DND-41 (cell line): ENCODE results near the gene TTN.

Source experiments
- ATAC-seq: fragments of 200-7000 bp; cut with Tn5 transposase; 3 replicates; pipeline ENCODE4 v1.9.1; 2021; ENCODE audit warnings: low read depth; ENCODE audit not compliant: insufficient read depth
- DNase-seq: peaks from one replicate; pipeline ENCODE4 v3.0.0-alpha.2; 2020
- H2AFZ ChIP-seq: 2 replicates; pipeline ENCODE4 v1.6.0; 2012; ENCODE audit warnings: low read depth, low read length
- H3K27ac ChIP-seq: 2 replicates; pipeline ENCODE4 v1.5.1; 2012; ENCODE audit warnings: low read length, inconsistent platforms
- H3K27me3 ChIP-seq: fragments of 200-600 bp; sonication (generic); 2 replicates; pipeline ENCODE4 v1.6.0; 2012; ENCODE audit warnings: low read length, mild to moderate bottlenecking, inconsistent platforms; ENCODE audit not compliant: insufficient read depth, poor library complexity
- H3K36me3 ChIP-seq: 2 replicates; pipeline ENCODE4 v1.5.1; 2012; ENCODE audit warnings: low read length, inconsistent platforms; ENCODE audit not compliant: insufficient read depth
- H3K4me1 ChIP-seq: 2 replicates; pipeline ENCODE4 v1.5.1; 2012; ENCODE audit warnings: mild to moderate bottlenecking, low read length; ENCODE audit not compliant: insufficient read depth
- H3K4me2 ChIP-seq: 2 replicates; pipeline ENCODE4 v1.6.0; 2012; ENCODE audit warnings: mild to moderate bottlenecking, moderate library complexity, low read length, inconsistent platforms; ENCODE audit not compliant: insufficient read depth
- H3K4me3 ChIP-seq, 2 experiments: fragments of 200-600 bp in 1 of 2; shearing (Covaris generic) in 1 of 2; 2 replicates each; pipeline ENCODE4 v1.5.1; 2012 to 2016; ENCODE audit warnings: inconsistent platforms in 2 of 2, low read length in 2 of 2, mild to moderate bottlenecking in 2 of 2, low read depth in 1 of 2, moderate library complexity in 1 of 2
- H3K79me2 ChIP-seq: 2 replicates; pipeline ENCODE4 v1.6.0; 2012; ENCODE audit warnings: low read length, inconsistent platforms; ENCODE audit not compliant: insufficient read depth
- H3K9ac ChIP-seq: 2 replicates; pipeline ENCODE4 v1.6.0; 2012; ENCODE audit warnings: low read depth, mild to moderate bottlenecking, inconsistent platforms, low read length, moderate library complexity
- H3K9me3 ChIP-seq: 2 replicates; pipeline ENCODE4 v1.5.1; 2012; ENCODE audit warnings: low read length, moderate library complexity, mild to moderate bottlenecking, inconsistent platforms; ENCODE audit not compliant: insufficient read depth, severe bottlenecking
- H4K20me1 ChIP-seq: 2 replicates; pipeline ENCODE4 v1.6.0; 2012; ENCODE audit warnings: low read length; ENCODE audit not compliant: insufficient read depth
- EZH2 ChIP-seq: IDR thresholded peaks from 3 replicates; pipeline ENCODE4 v1.6.1; 2012; ENCODE audit warnings: borderline replicate concordance, low read depth, mild to moderate bottlenecking, moderate library complexity, low read length, inconsistent platforms; ENCODE audit not compliant: severe bottlenecking
- TF ChIP-seq, protein P1 (sequence below): IDR thresholded peaks from 2 replicates; pipeline ENCODE4 v1.5.1; 2012; ENCODE audit warnings: borderline replicate concordance, low read length, moderate library complexity, mild to moderate bottlenecking; ENCODE audit not compliant: poor library complexity, severe bottlenecking; ENCODE audit errors: extremely low read depth

The TTN gene

GRCh38 chr2:178824181-178824580 lies 17.0 kb upstream of the TTN start:
- H3K9me3 ChIP-seq: no peaks in the 10 kb centered on the region
- H3K79me2 ChIP-seq: no peaks in the 10 kb centered on the region
- TF ChIP-seq EZH2: no peak
- TF ChIP-seq, protein P1, sequence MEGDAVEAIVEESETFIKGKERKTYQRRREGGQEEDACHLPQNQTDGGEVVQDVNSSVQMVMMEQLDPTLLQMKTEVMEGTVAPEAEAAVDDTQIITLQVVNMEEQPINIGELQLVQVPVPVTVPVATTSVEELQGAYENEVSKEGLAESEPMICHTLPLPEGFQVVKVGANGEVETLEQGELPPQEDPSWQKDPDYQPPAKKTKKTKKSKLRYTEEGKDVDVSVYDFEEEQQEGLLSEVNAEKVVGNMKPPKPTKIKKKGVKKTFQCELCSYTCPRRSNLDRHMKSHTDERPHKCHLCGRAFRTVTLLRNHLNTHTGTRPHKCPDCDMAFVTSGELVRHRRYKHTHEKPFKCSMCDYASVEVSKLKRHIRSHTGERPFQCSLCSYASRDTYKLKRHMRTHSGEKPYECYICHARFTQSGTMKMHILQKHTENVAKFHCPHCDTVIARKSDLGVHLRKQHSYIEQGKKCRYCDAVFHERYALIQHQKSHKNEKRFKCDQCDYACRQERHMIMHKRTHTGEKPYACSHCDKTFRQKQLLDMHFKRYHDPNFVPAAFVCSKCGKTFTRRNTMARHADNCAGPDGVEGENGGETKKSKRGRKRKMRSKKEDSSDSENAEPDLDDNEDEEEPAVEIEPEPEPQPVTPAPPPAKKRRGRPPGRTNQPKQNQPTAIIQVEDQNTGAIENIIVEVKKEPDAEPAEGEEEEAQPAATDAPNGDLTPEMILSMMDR: no peak
- H3K27me3 ChIP-seq: no peaks in the 10 kb centered on the region
- no peak for ATAC-seq
- H3K9ac ChIP-seq: no peak overlapping the region
- no peak overlapping the region for H3K27ac ChIP-seq
- H3K4me3 ChIP-seq: no peak overlapping the region
- DNase-seq: no peak
- H3K4me2 ChIP-seq: no peak overlapping the region
- H4K20me1 ChIP-seq: no peaks in the 10 kb centered on the region
- no peaks in the 10 kb centered on the region for H3K4me1 ChIP-seq
- no peaks in the 10 kb centered on the region for H3K36me3 ChIP-seq
- H2AFZ ChIP-seq: no peak overlapping the region

- H3K27ac ChIP-seq: no peak overlapping the region
- no peak for ATAC-seq
- no peak for TF ChIP-seq EZH2
- TF ChIP-seq, protein P1: no peak
- no peaks in the 10 kb centered on the region for H4K20me1 ChIP-seq
- H3K36me3 ChIP-seq: no peaks in the 10 kb centered on the region
- no peaks in the 10 kb centered on the region for H3K4me1 ChIP-seq
- H3K9me3 ChIP-seq: no peaks in the 10 kb centered on the region
- no peak overlapping the region for H3K9ac ChIP-seq
- no peaks in the 10 kb centered on the region for H3K79me2 ChIP-seq
- no peak overlapping the region for H3K4me3 ChIP-seq
- no peak for DNase-seq
- no peak overlapping the region for H2AFZ ChIP-seq
- H3K27me3 ChIP-seq: no peaks in the 10 kb centered on the region
- no peak overlapping the region for H3K4me2 ChIP-seq
These were observed 12.8 kb upstream of the TTN start for GRCh38 chr2:178819992-178820391.

GRCh38 chr2:178819147-178819875 lies 12.1 kb upstream of the TTN start:
- Histone ChIP-seq H4K20me1 (no peaks in the 10 kb centered on the region), H3K4me1 (no peaks in the 10 kb centered on the region), H3K36me3 (no peaks in the 10 kb centered on the region), H3K9ac (no peak overlapping the region), H3K79me2 (no peaks in the 10 kb centered on the region), H2AFZ (no peak overlapping the region), H3K9me3 (no peaks in the 10 kb centered on the region), H3K27me3 (no peaks in the 10 kb centered on the region), H3K27ac (no peak overlapping the region), H3K4me3 (no peak overlapping the region), H3K4me2 (no peak overlapping the region)
- DNase-seq: no peak
- TF ChIP-seq, protein P1: no peak
- TF ChIP-seq EZH2: no peak
- no peak for ATAC-seq

- DNase-seq: no peak
- Histone ChIP-seq H3K36me3 (no peaks in the 10 kb centered on the region), H3K4me1 (no peaks in the 10 kb centered on the region), H3K79me2 (no peaks in the 10 kb centered on the region), H3K27me3 (no peaks in the 10 kb centered on the region), H3K9me3 (no peaks in the 10 kb centered on the region), H3K9ac (no peak overlapping the region), H3K27ac (no peak overlapping the region), H3K4me2 (no peak overlapping the region), H3K4me3 (no peak overlapping the region), H4K20me1 (no peaks in the 10 kb centered on the region), H2AFZ (no peak overlapping the region)
- no peak for ATAC-seq
- TF ChIP-seq EZH2: no peak
- TF ChIP-seq, protein P1: no peak
These were observed 4.7 kb upstream of the TTN start for GRCh38 chr2:178811901-178812300.
